WTC11 (cell line): ENCODE data around the gene ANO2. TPM values are rescaled to one million over a fixed set of nuclear protein-coding genes. Genes with fewer than 3 reads are reported as not detected.
"Not testable (repeated sequence)": the region's sequence is repeated elsewhere in the genome, so short reads cannot be mapped to it uniquely, and the experiment has no call there.

Source experiments
- ATAC-seq: fragments of 200-7000 bp; cut with Tn5 transposase; 2 replicates; pipeline ENCODE4 v1.10.0; 2021; ENCODE audit warnings: mild to moderate bottlenecking, moderate library complexity
- CTCF ChIA-PET: fragments of 300-600 bp; sonication (Branson Sonifier 250); formaldehyde crosslinking; loops from one replicate; lab custom pipeline; 2021; ENCODE audit warnings: antibody characterized with exemption; lab: Charles Lee
- POLR2A ChIA-PET: fragments of 350-600 bp; sonication (Branson Sonifier 250); formaldehyde crosslinking; loops from one replicate; lab custom pipeline; 2021; ENCODE audit warnings: antibody characterized with exemption; lab: Charles Lee
- DNase-seq: peaks from one replicate; pipeline ENCODE4 v3.0.0; 2021; ENCODE audit warnings: low spot score
- H3K27ac Mint-ChIP-seq: 2 replicates; pipeline ENCODE4 v1.8.0; 2021; ENCODE audit warnings: mixed read lengths
- H3K27me3 Mint-ChIP-seq: 2 replicates; pipeline ENCODE4 v1.8.0; 2021; ENCODE audit warnings: low read depth, mild to moderate bottlenecking, moderate library complexity, mixed read lengths
- H3K36me3 Mint-ChIP-seq: 2 replicates; pipeline ENCODE4 v1.8.0; 2021; ENCODE audit warnings: mixed read lengths
- H3K4me1 Mint-ChIP-seq: 2 replicates; pipeline ENCODE4 v1.8.0; 2022; ENCODE audit warnings: mixed read lengths
- H3K4me3 Mint-ChIP-seq: 2 replicates; pipeline ENCODE4 v1.8.0; 2021; ENCODE audit warnings: mild to moderate bottlenecking, moderate library complexity, mixed read lengths
- H3K9me3 Mint-ChIP-seq: 2 replicates; pipeline ENCODE4 v1.8.0; 2021; ENCODE audit warnings: mixed read lengths
- ATF3 ChIP-seq: sonication (generic); formaldehyde crosslinking; conservative IDR thresholded peaks from 2 replicates; pipeline ENCODE4 v1.8.1; 2022; ENCODE audit warnings: mild to moderate bottlenecking, missing genetic modification reagents
- E2F4 ChIP-seq: sonication (generic); formaldehyde crosslinking; IDR thresholded peaks from 2 replicates; pipeline ENCODE4 v1.8.1; 2022; ENCODE audit warnings: low read depth, mild to moderate bottlenecking, moderate library complexity, missing genetic modification reagents, borderline replicate concordance
- ETV6 ChIP-seq: sonication (generic); formaldehyde crosslinking; IDR thresholded peaks from 2 replicates; pipeline ENCODE4 v1.8.1; 2022; ENCODE audit warnings: mild to moderate bottlenecking, missing genetic modification reagents
- FOXJ3 ChIP-seq: sonication (generic); formaldehyde crosslinking; IDR thresholded peaks from 2 replicates; pipeline ENCODE4 v1.9.0; 2021; ENCODE audit warnings: missing genetic modification reagents, mild to moderate bottlenecking, borderline replicate concordance
- FOXP1 ChIP-seq: sonication (generic); formaldehyde crosslinking; IDR thresholded peaks from 2 replicates; pipeline ENCODE4 v1.8.0; 2022; ENCODE audit warnings: missing genetic modification reagents, mild to moderate bottlenecking, moderate library complexity, borderline replicate concordance
- FOXP4 ChIP-seq: sonication (generic); formaldehyde crosslinking; IDR thresholded peaks from 2 replicates; pipeline ENCODE4 v1.8.0; 2022; ENCODE audit warnings: mild to moderate bottlenecking, missing genetic modification reagents
- GTF2I ChIP-seq: fragments of 250-450 bp; sonication (Bioruptor Pico); conservative IDR thresholded peaks from 2 replicates; pipeline ENCODE4 v1.4.0; 2021; ENCODE audit warnings: mild to moderate bottlenecking
- JAZF1 ChIP-seq: fragments of 250-450 bp; sonication (Bioruptor Pico); IDR thresholded peaks from 2 replicates; pipeline ENCODE4 v1.9.0; 2021; ENCODE audit warnings: moderate library complexity, mild to moderate bottlenecking, inconsistent platforms
- MAX ChIP-seq: sonication (generic); formaldehyde crosslinking; IDR thresholded peaks from 2 replicates; pipeline ENCODE4 v1.8.0; 2022; ENCODE audit warnings: mild to moderate bottlenecking, missing genetic modification reagents
- NFE2L1 ChIP-seq: sonication (generic); formaldehyde crosslinking; IDR thresholded peaks from 2 replicates; pipeline ENCODE4 v1.8.1; 2023; ENCODE audit warnings: missing genetic modification reagents
- OVOL2 ChIP-seq: fragments of 250-450 bp; sonication (Bioruptor Pico); IDR thresholded peaks from 2 replicates; pipeline ENCODE4 v1.9.0; 2021; ENCODE audit warnings: mild to moderate bottlenecking, borderline replicate concordance
- USF1 ChIP-seq: sonication (generic); formaldehyde crosslinking; IDR thresholded peaks from 2 replicates; pipeline ENCODE4 v1.8.0; 2022; ENCODE audit warnings: mild to moderate bottlenecking, missing genetic modification reagents
- USF2 ChIP-seq: sonication (generic); formaldehyde crosslinking; IDR thresholded peaks from 2 replicates; pipeline ENCODE4 v1.8.1; 2023; ENCODE audit warnings: mild to moderate bottlenecking, missing genetic modification reagents, moderate library complexity
- ZBTB21 ChIP-seq: sonication (generic); formaldehyde crosslinking; IDR thresholded peaks from 2 replicates; pipeline ENCODE4 v1.8.1; 2023; ENCODE audit warnings: mild to moderate bottlenecking, missing genetic modification reagents, borderline replicate concordance
- ZMAT4 ChIP-seq: fragments of 250-450 bp; sonication (Bioruptor Pico); IDR thresholded peaks from 2 replicates; pipeline ENCODE4 v1.9.0; 2021; ENCODE audit warnings: mild to moderate bottlenecking
- ZNF317 ChIP-seq: sonication (generic); formaldehyde crosslinking; IDR thresholded peaks from 2 replicates; pipeline ENCODE4 v1.8.1; 2023; ENCODE audit warnings: low read depth, mild to moderate bottlenecking, moderate library complexity, missing genetic modification reagents, borderline replicate concordance
- ZNF532 ChIP-seq: fragments of 250-450 bp; sonication (Bioruptor Pico); IDR thresholded peaks from 2 replicates; pipeline ENCODE4 v1.9.0; 2021; ENCODE audit warnings: mild to moderate bottlenecking, borderline replicate concordance
- total RNA-seq: library from RNA; stranded (reverse); gene quantifications from 3 replicates; pipeline ENCODE4 v1.2.3, GENCODE V29; 2021

The ANO2 gene
- total RNA-seq, 1 experiment from 2014 or later = 2.8 TPM

- no peak for TF ChIP-seq ATF3 (CRISPR knock-in tag)
- TF ChIP-seq NFE2L1 = no peak
- no peak for TF ChIP-seq GTF2I (CRISPR knock-in tag)
- no peak for TF ChIP-seq FOXP1 (CRISPR knock-in tag)
Measured at GRCh38 chr12:5548152-5548943, 396.7 kb downstream of the ANO2 start (continued).

- POLR2A ChIA-PET = no interaction called here
- Mint-ChIP-seq H3K4me1 (peaks cover 7% of the 10 kb centered on the region), H3K36me3 (peaks cover 11% of the 10 kb centered on the region), H3K9me3 (peaks cover 35% of the 10 kb centered on the region)
- CTCF ChIA-PET = no interaction called here
- TF ChIP-seq FOXJ3 (CRISPR knock-in tag) (no peak), ZMAT4 (no peak), ZNF317 (CRISPR knock-in tag) (no peak), ZBTB21 (CRISPR knock-in tag) (no peak), FOXP1 (CRISPR knock-in tag) (no peak), OVOL2 (CRISPR knock-in tag) (no peak), ETV6 (CRISPR knock-in tag) (no peak)
- TF ChIP-seq, all 79 proteins: peak for 0
- ATAC-seq (no peak), DNase-seq (no peak)
- H3K27ac Mint-ChIP-seq = no peak overlapping the region
- no peak overlapping the region for H3K4me3 Mint-ChIP-seq
- no peaks in the 10 kb centered on the region; the same call in 1 of the 2 replicates for H3K27me3 Mint-ChIP-seq
Measured at GRCh38 chr12:5546616-5547015, 398.4 kb downstream of the ANO2 start.

- H3K4me3 Mint-ChIP-seq = no peak overlapping the region
- POLR2A ChIA-PET = no interaction called here
- H3K36me3 Mint-ChIP-seq = peaks cover 2% of the 10 kb centered on the region; the same call in 1 of the 2 replicates
- DNase-seq (no peak), ATAC-seq (no peak; the same call in 1 of the 2 replicates)
- peaks cover 27% of the 10 kb centered on the region for H3K27me3 Mint-ChIP-seq
- H3K27ac Mint-ChIP-seq = no peak overlapping the region
- CTCF ChIA-PET = no interaction called here
- peaks cover 24% of the 10 kb centered on the region for H3K9me3 Mint-ChIP-seq
- H3K4me1 Mint-ChIP-seq = peaks cover 20% of the 10 kb centered on the region
- peak; percentile 29; the same call in 1 of the 2 replicates for TF ChIP-seq USF2 (CRISPR knock-in tag)
- no peak for TF ChIP-seq JAZF1 (CRISPR knock-in tag)
- no peak for TF ChIP-seq E2F4 (CRISPR knock-in tag)
Measured at GRCh38 chr12:5537771-5538170, 407.3 kb downstream of the ANO2 start.

GRCh38 chr12:5537026-5537615 is 407.9 kb downstream of the ANO2 start:
- Mint-ChIP-seq H3K9me3 (peaks cover 20% of the 10 kb centered on the region), H3K4me1 (peaks cover 20% of the 10 kb centered on the region), H3K27ac (peak overlapping the region; percentile 81; the same call in 1 of the 2 replicates), H3K27me3 (peaks cover 27% of the 10 kb centered on the region)
- ATAC-seq = peak; percentile 24; the same call in 1 of the 2 replicates
- POLR2A ChIA-PET, H3K4me3 Mint-ChIP-seq, DNase-seq, H3K36me3 Mint-ChIP-seq: not testable (repeated sequence)
- CTCF ChIA-PET = interaction anchor here (1.5 kb wide), 1 partner anchor 27 kb away, joined by 3 read pairs; no protein-coding TSS in a partner anchor
- peak; percentile 47; the same call in 1 of the 2 replicates for TF ChIP-seq USF1 (CRISPR knock-in tag)
- peak; percentile 82 for TF ChIP-seq MAX (CRISPR knock-in tag)
- TF ChIP-seq FOXP4 (CRISPR knock-in tag) = peak; percentile 74
- 0 out of 2 replicates have a peak, but pooled peaks have one; percentile 27 for TF ChIP-seq ZNF532 (CRISPR knock-in tag)
